ENCODE measurements around the gene PLCL2.
"Not testable (repeated sequence)": the region's sequence is repeated elsewhere in the genome, so short reads cannot be mapped to it uniquely, and the experiment has no call there.

The PLCL2 gene

GRCh38 chr3:16979769-16980515 is 95.2 kb downstream of the PLCL2 start:
- DNase-seq, result not testable (repeated sequence)

- DNase-seq, result not testable (repeated sequence)
These were observed 95.8 kb downstream of the PLCL2 start for GRCh38 chr3:16980526-16980925.

GRCh38 chr3:16982460-16982859 is 97.7 kb downstream of the PLCL2 start:
- no peak for DNase-seq

GRCh38 chr3:16985608-16986007 is 100.9 kb downstream of the PLCL2 start:
- DNase-seq, result no peak

GRCh38 chr3:16987141-16987540 is 102.4 kb downstream of the PLCL2 start:
- no peak for DNase-seq

- DNase-seq, result no peak
These were observed 105.4 kb downstream of the PLCL2 start for GRCh38 chr3:16990163-16990562.

- no peak for DNase-seq
These were observed 107.4 kb downstream of the PLCL2 start for GRCh38 chr3:16992198-16992597.

- DNase-seq, result no peak
These were observed 108.5 kb downstream of the PLCL2 start for GRCh38 chr3:16993227-16993626.

- no peak for DNase-seq
These were observed 110.2 kb downstream of the PLCL2 start for GRCh38 chr3:16994854-16995525.

GRCh38 chr3:16995601-16996000 is 110.8 kb downstream of the PLCL2 start:
- no peak for DNase-seq

GRCh38 chr3:16998236-16998923 is 113.6 kb downstream of the PLCL2 start:
- DNase-seq, result no peak

GRCh38 chr3:16999161-16999560 is 114.4 kb downstream of the PLCL2 start:
- no peak for DNase-seq

GRCh38 chr3:16999871-17000270 is 115.1 kb downstream of the PLCL2 start:
- DNase-seq, result no peak

GRCh38 chr3:17003457-17003856 is 118.7 kb downstream of the PLCL2 start:
- no peak for DNase-seq

- no peak for DNase-seq
These were observed 121.5 kb downstream of the PLCL2 start for GRCh38 chr3:17006132-17006852.

GRCh38 chr3:17007284-17007683 is 122.5 kb downstream of the PLCL2 start:
- DNase-seq, result no peak

- no peak for DNase-seq
These were observed 125.1 kb downstream of the PLCL2 start for GRCh38 chr3:17009826-17010225.

- no peak for DNase-seq
These were observed 127.1 kb downstream of the PLCL2 start for GRCh38 chr3:17011728-17012338.

- no peak for DNase-seq
These were observed 128.3 kb downstream of the PLCL2 start for GRCh38 chr3:17013050-17013449.

- no peak for DNase-seq
These were observed 128.8 kb downstream of the PLCL2 start for GRCh38 chr3:17013571-17013970.

- DNase-seq, result no peak
These were observed 129.5 kb downstream of the PLCL2 start for GRCh38 chr3:17014284-17014683.

GRCh38 chr3:17014709-17015108 is 130.0 kb downstream of the PLCL2 start:
- DNase-seq, result no peak

- DNase-seq, result no peak
These were observed 136.9 kb downstream of the PLCL2 start for GRCh38 chr3:17021614-17022013.

All from GF-D8 (cell line).